GM19238 (cell line): ENCODE data around the gene SCN5A.
A peak's percentile ranks its signal among the peaks of the same experiment; 100 is the strongest.

Experiments used
- DNase-seq: peaks from one replicate; pipeline ENCODE4 v3.0.0; 2011; ENCODE audit warnings: low spot score; ENCODE audit not compliant: insufficient read length

SCN5A gene

GRCh38 chr3:38507120-38507519 lies 142.4 kb downstream of the SCN5A start:
- DNase-seq = peak; percentile 17

DNA sequence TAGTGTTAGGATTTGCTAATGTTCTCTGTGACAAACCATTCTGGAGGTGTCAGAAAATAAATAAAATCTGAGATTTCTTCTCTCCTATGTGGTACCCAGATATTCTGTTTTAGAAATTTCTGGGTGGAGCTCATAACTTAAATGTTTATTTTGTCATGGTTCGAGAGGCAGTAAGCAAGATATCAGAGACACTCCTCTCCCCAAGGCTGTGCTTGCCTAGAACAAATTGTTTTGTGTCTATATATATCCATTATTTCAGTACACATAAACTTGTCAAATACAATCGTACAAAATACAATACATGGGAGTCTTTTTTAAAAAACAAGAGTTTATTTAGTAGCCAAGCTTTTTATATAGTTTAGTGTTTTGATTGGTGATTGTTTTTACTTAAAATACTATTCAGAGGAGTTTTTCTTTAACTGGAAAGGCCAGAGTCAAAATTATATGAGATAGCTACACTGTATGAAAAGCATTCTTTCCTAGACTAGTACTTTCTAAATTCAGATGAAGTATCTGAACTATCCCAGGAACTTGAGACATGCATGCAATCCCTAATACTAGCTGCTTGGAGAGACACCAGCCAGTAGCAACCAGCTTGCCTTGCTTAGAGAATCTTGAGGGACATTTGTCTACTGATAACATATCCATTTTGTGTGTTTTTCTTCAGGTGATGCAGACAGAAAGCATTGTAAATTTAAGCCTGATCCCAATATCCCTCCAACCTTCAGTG lies 148.6 kb downstream of the SCN5A start:
- no peak for DNase-seq
